NCI-H226 (cell line): ENCODE data around the gene FREM2.
A peak's percentile ranks its signal among the peaks of the same experiment; 100 is the strongest.

Experiments used
- DNase-seq: peaks from one replicate; pipeline ENCODE4 v3.0.0-alpha.2; 2015

Gene FREM2

DNA sequence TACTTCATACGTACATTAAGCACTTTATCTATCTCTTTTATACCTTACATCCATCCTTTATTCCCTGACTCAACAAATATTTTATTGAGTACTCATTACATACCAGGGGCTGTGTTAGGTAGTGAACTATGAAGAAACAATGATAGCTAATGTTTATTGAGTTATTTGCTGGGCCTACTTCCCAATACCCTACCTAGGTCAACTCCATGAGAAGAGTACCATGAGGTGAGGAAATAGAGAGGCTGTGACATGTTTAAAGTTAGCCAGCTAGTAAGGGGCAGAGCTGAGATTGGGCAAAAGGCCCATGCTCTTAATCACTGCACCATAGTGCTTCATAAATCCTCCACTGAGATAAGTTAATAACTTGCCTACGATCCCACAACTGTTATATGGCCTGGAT, 79.9 kb downstream of the FREM2 start:
- no peak for DNase-seq

- no peak for DNase-seq
These were observed 80.8 kb downstream of the FREM2 start for GRCh38 chr13:38767506-38768265.

DNA sequence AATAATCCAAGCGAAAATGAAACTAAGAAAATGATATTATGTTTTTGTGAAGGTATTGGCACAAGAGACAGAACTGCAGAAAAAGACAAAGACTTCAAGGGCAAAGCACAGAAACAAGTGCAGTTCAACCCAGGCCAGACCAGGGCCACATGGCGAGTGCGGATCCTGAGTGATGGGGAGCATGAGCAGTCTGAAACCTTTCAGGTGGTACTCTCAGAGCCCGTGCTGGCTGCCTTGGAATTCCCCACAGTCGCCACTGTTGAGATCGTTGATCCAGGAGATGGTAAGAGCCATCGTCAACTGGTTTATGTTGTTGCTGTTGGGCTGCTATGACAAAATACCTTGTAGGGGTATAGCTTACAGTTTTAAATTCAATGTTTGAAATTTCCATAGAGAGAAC, 82.6 kb downstream of the FREM2 start:
- DNase-seq, result no peak

DNA sequence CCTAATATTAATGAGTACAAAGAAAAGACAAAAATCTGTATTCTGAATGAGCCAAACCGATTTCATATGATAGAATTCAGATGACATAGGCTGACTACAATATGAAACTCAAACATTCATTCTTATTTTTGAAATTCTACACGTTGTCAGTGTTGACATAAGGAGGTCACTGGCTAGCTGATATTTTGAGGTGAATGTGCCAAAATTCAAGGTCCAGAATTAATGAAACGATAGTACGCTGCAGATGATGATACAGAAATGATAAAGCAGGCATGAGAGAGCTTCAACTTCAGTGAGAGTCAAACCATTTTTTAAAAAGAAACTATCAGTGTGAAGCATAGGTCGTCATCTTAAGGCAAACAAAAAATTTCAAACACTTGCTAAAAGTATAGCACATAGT, 88.2 kb downstream of the FREM2 start:
- no peak for DNase-seq

GRCh38 chr13:38777347-38778119, 90.7 kb downstream of the FREM2 start:
- DNase-seq, result no peak

DNA sequence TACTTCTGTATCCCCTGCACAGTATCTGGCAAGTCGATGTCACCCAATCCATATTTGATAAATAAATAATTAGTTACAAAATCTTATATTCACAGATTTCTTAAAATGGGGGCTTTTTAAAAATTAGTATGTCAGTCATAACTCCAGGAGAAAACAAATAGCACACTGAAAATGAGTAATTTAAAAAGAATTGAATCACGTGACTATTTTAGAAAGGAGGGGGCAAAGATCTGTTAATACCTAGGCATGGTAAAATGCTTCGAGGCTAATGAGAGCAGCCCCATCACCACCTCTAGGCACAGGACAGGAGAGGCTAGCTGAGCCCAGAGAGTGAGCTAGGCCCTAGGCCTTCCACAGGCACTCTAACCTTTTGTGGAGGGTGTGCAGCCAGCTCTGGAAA, 94.7 kb downstream of the FREM2 start:
- DNase-seq, result no peak

- DNase-seq, result no peak
These were observed 97.4 kb downstream of the FREM2 start for GRCh38 chr13:38784036-38784880.

DNA sequence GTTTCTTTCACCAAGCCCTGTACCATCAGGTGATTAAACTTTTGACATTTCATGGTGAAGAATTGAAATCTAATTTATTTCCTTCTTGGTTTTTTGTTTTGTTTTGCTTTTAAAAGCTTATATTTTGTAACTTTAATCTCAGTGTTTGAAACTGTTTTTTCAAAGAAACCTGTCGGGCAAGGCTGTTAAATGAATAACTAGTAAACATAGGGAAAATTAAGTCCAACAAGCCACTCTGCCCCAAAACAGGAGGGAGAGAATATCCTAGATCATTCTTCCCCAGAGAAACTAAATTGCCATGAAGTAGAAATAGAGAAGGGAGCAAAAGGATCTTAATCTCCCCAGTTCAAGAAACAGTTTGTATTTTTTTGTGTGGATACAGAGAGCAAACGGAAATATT, 98.2 kb downstream of the FREM2 start:
- no peak for DNase-seq

DNA sequence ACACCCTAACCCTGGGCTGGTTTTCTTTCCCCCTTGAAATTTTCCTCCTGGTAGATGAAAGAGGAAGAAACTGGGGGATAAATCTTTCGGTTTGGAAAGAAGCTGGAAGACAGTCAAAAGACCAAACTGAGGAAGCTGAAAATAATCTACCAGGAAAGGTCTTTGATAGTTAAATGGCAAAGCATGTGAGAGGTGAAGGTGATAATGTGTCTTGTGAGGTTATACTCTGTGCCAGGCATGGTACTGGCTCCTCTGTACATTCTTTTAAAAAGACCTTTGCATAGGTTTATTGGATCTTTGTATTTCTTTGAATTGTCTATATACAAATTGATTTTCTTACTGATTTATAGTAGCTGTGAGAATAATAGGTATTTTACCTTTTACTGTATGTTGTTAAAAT, 98.6 kb downstream of the FREM2 start:
- no peak for DNase-seq

- DNase-seq, result no peak
These were observed 100.7 kb downstream of the FREM2 start for GRCh38 chr13:38787550-38787949.

DNA sequence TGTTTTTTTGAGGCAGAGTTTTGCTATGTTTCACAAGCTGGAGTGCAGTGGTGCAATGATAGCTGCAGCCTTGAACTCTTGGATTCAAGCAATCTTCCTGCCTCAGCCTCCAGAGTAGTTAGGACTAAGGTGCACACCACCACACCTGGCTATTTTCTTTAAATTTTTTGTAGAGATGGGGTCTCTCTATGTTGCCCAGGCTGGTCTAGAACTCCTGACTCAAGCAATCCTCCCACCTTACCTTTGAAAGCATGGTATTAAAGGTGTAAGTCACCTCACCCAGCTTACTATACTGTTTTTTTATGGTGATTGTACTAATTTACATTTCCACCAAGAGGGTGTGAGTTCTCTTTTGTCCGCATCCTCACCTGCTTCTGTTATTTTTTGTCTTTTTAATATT, 110.0 kb downstream of the FREM2 start:
- no peak for DNase-seq

- no peak for DNase-seq
These were observed 116.7 kb downstream of the FREM2 start for GRCh38 chr13:38803531-38803930.

- DNase-seq, result no peak
These were observed 117.2 kb downstream of the FREM2 start for GRCh38 chr13:38804061-38804460.

- no peak for DNase-seq
These were observed 117.7 kb downstream of the FREM2 start for GRCh38 chr13:38804536-38804935.

DNA sequence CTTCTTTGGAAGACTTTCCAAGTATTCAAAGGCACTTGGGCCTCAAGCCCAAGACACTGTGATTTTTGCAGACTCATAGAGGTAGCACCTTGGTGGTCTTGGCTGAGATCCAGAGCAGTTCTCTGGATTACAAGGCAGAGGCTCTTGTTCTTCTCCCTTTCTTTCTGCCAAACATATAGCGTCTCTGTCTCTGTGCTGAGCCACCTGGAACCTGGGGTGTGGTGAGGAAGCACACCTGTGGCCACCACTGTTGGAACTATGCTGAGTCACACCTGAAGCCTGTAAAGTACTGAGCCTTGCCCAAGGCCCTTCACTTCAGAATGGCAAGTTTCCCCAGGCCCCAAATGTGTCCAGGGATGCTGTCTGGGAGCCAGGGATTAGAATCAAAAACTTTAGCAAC, 127.5 kb downstream of the FREM2 start:
- DNase-seq, result no peak

DNA sequence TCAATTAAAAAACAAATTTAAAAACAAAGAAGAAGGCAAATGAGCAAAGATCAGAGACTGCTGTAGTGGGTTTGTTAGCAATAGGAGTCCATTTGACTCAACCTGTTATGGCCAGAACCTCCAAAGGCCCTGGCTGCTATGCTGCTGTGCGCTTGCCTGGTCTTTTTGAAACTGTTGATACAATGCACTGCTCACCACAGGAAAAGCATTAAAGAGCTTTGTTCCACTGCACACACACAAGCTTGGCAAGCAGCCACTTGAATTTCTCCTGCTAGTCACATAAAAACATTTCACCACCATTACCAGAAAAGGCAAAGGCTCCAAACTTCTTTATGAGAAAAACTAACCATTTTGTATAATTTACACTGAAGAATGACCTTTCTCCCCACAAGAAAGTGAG, 132.2 kb downstream of the FREM2 start:
- DNase-seq, result no peak

GRCh38 chr13:38819596-38819995, 132.7 kb downstream of the FREM2 start:
- no peak for DNase-seq

DNA sequence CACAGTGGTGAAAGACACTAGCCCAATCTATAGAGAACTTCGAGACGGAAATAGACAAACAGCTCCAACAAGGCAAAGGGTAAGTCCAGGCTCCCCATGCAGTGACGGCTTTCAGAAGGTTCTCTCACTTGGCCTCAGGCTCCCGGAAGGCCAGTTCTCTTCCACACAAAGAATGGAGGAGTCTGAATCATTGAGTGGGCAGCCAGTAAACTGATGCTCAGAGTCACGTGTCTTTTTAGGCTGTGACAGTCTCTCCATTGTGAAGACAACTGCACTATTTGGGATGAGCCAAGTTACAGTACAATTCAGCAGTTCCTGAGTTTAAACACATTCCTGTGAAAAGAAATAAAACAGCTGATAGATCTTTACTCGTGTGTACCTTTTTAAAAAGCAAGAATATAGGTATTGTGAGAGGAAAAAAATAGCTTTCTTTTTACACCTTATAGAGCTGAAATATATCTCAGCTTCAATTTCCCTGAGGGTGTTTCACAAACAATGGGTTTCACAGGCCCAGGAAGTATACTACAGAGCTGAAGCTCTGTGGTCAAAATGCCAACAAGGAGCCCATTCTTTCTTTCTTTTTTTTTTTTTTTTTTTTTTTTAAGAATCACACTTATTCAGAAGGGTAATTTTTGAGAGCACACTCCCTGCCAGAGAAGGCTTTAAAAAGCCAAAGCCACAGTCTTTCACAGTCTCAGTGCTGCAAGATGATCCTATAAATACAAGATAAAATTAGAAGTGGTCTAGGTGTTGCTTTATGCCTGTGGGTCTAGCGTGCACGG, 135.1 kb downstream of the FREM2 start:
- DNase-seq, result no peak

DNA sequence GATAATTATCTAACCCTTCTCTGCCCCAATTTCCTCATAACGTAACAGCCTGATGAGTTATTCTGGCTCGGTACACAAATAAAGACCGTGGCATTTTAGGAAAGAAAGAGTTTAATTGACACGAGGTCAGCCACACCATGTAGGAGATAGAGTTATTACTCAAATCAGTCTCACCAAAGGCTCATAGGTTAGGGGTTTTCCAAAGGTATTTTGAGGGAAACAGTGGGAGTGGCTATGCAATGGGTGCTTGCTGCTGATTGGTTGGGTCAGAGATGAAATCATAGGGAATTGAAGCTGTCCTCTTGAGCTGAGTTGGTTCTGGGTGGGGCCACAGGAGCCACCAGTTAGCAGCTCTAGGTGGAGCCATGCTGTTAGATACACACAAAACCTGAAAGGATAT, 137.5 kb downstream of the FREM2 start:
- DNase-seq, result peak; percentile 42

DNA sequence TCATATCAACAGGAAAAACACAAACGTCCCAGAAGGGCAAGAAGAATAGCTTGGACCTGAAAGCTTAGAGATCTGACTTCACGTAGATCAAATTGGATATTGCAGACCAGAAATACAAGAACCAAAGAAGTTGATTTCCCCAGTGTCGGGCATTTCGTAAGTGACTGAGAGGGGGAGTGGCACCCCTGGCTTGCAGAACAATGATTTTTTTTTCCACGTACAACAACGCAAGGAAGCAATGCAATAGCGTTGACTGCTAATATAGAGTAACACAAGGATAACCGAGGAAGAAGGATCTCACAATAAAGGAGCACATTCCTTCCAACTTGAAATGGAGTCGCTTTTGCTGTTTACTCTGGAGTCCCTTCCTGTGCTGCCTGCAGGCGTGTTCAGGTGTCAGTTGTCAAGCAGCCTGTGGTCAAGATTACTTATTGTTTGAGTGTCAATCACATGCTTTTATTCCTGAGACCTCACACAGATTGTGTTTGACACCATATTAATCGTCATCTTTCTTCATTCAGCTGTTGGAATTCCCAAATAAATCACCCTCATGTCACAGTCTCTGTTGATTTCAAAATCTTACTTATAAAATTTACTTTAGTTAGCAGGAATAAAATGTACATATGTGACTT, 139.4 kb downstream of the FREM2 start:
- DNase-seq, result no peak

DNA sequence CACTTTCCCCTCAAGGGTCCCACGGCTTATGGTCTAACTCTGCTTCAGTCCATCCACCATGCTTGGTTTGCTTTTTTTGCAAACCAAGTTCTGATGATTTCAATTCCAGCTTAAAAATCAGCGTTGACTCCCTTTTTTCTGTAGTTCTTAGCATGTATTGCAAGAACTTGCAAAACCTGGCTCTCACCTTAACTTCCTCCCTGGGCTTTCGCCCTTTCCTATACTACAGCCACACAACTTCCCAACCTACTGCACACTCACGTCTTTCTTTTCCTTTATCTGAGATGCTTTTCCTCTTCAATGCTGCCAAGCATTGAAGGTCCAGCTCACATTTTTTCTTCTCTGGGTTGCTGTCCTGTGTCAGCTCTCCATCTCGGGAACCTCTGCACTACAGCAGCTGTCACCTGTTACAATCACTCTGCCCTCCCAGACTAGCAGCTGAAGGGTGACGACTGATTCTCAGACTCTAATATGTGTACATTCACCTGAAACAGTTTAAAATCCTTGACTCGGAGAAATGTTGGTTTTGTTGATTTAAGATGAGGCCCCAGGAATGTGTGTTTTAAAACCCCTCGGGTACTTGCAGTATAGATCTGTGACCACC, 143.7 kb downstream of the FREM2 start:
- DNase-seq, result no peak

DNA sequence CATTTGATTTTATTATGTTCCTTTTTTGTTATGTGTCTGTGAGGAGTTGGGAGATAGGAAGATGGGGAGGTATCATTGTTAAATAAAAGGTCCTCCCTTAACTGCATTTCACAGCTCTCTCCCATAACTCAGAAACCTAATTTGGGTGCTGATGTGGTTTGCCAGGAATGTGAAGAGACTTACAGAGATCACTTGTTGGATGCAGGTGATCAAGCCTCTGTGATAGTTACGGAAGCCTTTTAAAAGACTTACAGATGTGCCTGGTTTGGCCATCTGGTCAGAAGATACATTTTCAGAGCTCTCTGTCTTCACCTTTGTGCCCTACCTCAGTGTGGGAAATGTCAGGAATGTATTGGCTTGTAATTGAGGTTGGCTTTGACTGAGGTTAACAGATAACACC, 157.7 kb downstream of the FREM2 start:
- no peak for DNase-seq
